Natural killer cell (primary cell): ENCODE measurements around the gene CST2. TPM values are rescaled to one million over a fixed set of nuclear protein-coding genes. Genes with fewer than 3 reads are reported as not detected.
A peak's percentile ranks its signal among the peaks of the same experiment; 100 is the strongest.
"Not testable (repeated sequence)": the region's sequence is repeated elsewhere in the genome, so short reads cannot be mapped to it uniquely, and the experiment has no call there.

Experiments used
- ATAC-seq, 3 donors: fragments of 150-1000 bp in 2 of 3; fragments of 200-7000 bp in 1 of 3; cut with Tn5 transposase; 1 replicate in 1 of 3; 2 replicates in 2 of 3; pipeline ENCODE4 v1.10.0; 2021; ENCODE audit warnings: mild to moderate bottlenecking in 2 of 3, moderate library complexity in 2 of 3
- DNase-seq, 2 donors: peaks; one replicate each; pipeline versions ENCODE4 v3.0.0 to v3.0.0-alpha.2; 2013 to 2021; ENCODE audit warnings: mixed read lengths in 1 of 2
- H3K27ac ChIP-seq: one replicate; pipeline ENCODE4 v1.5.1; 2013; ENCODE audit warnings: mild to moderate bottlenecking, low read length
- H3K27me3 ChIP-seq: one replicate; pipeline ENCODE4 v1.6.1; 2013; ENCODE audit warnings: low read length; ENCODE audit not compliant: control insufficient read depth, insufficient read depth
- H3K36me3 ChIP-seq: one replicate; pipeline ENCODE4 v1.6.1; 2013; ENCODE audit warnings: low read length; ENCODE audit not compliant: control insufficient read depth, insufficient read depth
- H3K4me1 ChIP-seq: one replicate; pipeline ENCODE4 v1.6.1; 2013; ENCODE audit warnings: low read length; ENCODE audit not compliant: control insufficient read depth, insufficient read depth
- H3K4me3 ChIP-seq: one replicate; pipeline ENCODE4 v1.5.1; 2013; ENCODE audit warnings: low read length
- H3K9me3 ChIP-seq: one replicate; pipeline ENCODE4 v1.6.1; 2013; ENCODE audit warnings: low read length; ENCODE audit not compliant: control insufficient read depth, insufficient read depth
- H3K27ac Mint-ChIP-seq, 2 donors: one replicate each; pipeline ENCODE4 v1.8.0; 2022; ENCODE audit warnings: mild to moderate bottlenecking in 2 of 2, mixed read lengths in 2 of 2, moderate library complexity in 1 of 2
- H3K27me3 Mint-ChIP-seq, 2 donors: one replicate each; pipeline ENCODE4 v1.8.0; 2022; ENCODE audit warnings: low read depth in 2 of 2, mixed read lengths in 2 of 2
- H3K36me3 Mint-ChIP-seq: one replicate; pipeline ENCODE4 v1.8.0; 2022; ENCODE audit warnings: mixed read lengths
- H3K4me1 Mint-ChIP-seq, 2 donors: one replicate each; pipeline ENCODE4 v1.8.0; 2022; ENCODE audit warnings: mixed read lengths in 2 of 2
- H3K4me3 Mint-ChIP-seq: one replicate; pipeline ENCODE4 v1.8.0; 2022; ENCODE audit warnings: mild to moderate bottlenecking, moderate library complexity, mixed read lengths
- H3K9me3 Mint-ChIP-seq, 2 donors: one replicate each; pipeline ENCODE4 v1.8.0; 2022; ENCODE audit warnings: mixed read lengths in 2 of 2
- WGBS: methylation state at CpG from one replicate; pipeline ENCODE4 v1.1.7; 2013; ENCODE audit warnings: missing lambda C conversion rate; ENCODE audit not compliant: insufficient coverage; 5-methylcytosine and 5-hydroxymethylcytosine counted together
- intact Hi-C: fragments of 100-400 bp; cut with micrococcal nuclease; formaldehyde crosslinking; loops from one replicate; pipeline ENCODE4 v1.14.2; 2022
- total RNA-seq, 4 donors: library from RNA; stranded (reverse); fragments of 120-200 nt in 1 of 4; gene quantifications; one replicate each; pipeline versions ENCODE4 v1.2.3 to v1.2.4, GENCODE V29; 2013 to 2022
- TF ChIP-seq, protein P1 (sequence below): fragments of 200-600 bp; IDR thresholded peaks from one replicate; pipeline ENCODE4 v1.8.0; 2022; ENCODE audit warnings: antibody characterized with exemption

CST2 gene
- total RNA-seq, 3 donors from 2014 or later (not counting 1 experiment from before 2014, with no cell fraction given): not detected

GRCh38 chr20:23783447-23783846 is 43.1 kb downstream of the CST2 start:
- no peak for ATAC-seq
- H3K36me3 Mint-ChIP-seq: no peaks in the 10 kb centered on the region
- intact Hi-C loops: no loop called here
- no peaks in the 10 kb centered on the region for H3K9me3 ChIP-seq
- TF ChIP-seq, protein P1, sequence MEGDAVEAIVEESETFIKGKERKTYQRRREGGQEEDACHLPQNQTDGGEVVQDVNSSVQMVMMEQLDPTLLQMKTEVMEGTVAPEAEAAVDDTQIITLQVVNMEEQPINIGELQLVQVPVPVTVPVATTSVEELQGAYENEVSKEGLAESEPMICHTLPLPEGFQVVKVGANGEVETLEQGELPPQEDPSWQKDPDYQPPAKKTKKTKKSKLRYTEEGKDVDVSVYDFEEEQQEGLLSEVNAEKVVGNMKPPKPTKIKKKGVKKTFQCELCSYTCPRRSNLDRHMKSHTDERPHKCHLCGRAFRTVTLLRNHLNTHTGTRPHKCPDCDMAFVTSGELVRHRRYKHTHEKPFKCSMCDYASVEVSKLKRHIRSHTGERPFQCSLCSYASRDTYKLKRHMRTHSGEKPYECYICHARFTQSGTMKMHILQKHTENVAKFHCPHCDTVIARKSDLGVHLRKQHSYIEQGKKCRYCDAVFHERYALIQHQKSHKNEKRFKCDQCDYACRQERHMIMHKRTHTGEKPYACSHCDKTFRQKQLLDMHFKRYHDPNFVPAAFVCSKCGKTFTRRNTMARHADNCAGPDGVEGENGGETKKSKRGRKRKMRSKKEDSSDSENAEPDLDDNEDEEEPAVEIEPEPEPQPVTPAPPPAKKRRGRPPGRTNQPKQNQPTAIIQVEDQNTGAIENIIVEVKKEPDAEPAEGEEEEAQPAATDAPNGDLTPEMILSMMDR: no peak
- no peak overlapping the region for H3K4me3 Mint-ChIP-seq
- H3K9me3 Mint-ChIP-seq: no peaks in the 10 kb centered on the region
- no peaks in the 10 kb centered on the region for H3K4me1 ChIP-seq
- H3K4me3 ChIP-seq: no peak overlapping the region
- 94% methylated on average over 1 of the region's 1 CpG for WGBS
- H3K36me3 ChIP-seq: no peaks in the 10 kb centered on the region
- no peak overlapping the region for H3K27ac ChIP-seq
- H3K27me3 ChIP-seq: no peaks in the 10 kb centered on the region
- H3K4me1 Mint-ChIP-seq: no peaks in the 10 kb centered on the region
- no peak overlapping the region for H3K27ac Mint-ChIP-seq
- DNase-seq: no peak
- peaks cover 0 to 5% of the 10 kb centered on the region in 2 donors for H3K27me3 Mint-ChIP-seq

GRCh38 chr20:23782366-23782983 is 44.1 kb downstream of the CST2 start:
- peaks cover 0 to 7% of the 10 kb centered on the region in 2 donors for H3K27me3 Mint-ChIP-seq
- H3K36me3 Mint-ChIP-seq: no peaks in the 10 kb centered on the region
- intact Hi-C loops: no loop called here
- no peaks in the 10 kb centered on the region for H3K4me1 Mint-ChIP-seq
- Histone ChIP-seq H3K36me3 (no peaks in the 10 kb centered on the region), H3K4me1 (no peaks in the 10 kb centered on the region), H3K4me3 (no peak overlapping the region), H3K27me3 (no peaks in the 10 kb centered on the region), H3K9me3 (no peaks in the 10 kb centered on the region), H3K27ac (no peak overlapping the region)
- DNase-seq: peak in 1 of 2 donors; percentile 26
- TF ChIP-seq, protein P1: peak; percentile 22
- ATAC-seq: peak in 1 of 3 donors; percentile 59
- 44% methylated on average over 8 of the region's 8 CpGs for WGBS
- no peaks in the 10 kb centered on the region for H3K9me3 Mint-ChIP-seq
- no peak overlapping the region for H3K27ac Mint-ChIP-seq
- no peak overlapping the region for H3K4me3 Mint-ChIP-seq

GRCh38 chr20:23778676-23779075 is 47.9 kb downstream of the CST2 start:
- H3K9me3 ChIP-seq, DNase-seq, H3K4me3 Mint-ChIP-seq, H3K27ac Mint-ChIP-seq, H3K36me3 ChIP-seq, H3K4me1 Mint-ChIP-seq, H3K9me3 Mint-ChIP-seq, H3K4me3 ChIP-seq, ATAC-seq, H3K27me3 ChIP-seq, intact Hi-C loops, H3K27ac ChIP-seq, H3K36me3 Mint-ChIP-seq, H3K4me1 ChIP-seq: not testable (repeated sequence)
- H3K27me3 Mint-ChIP-seq: peaks cover 7 to 10% of the 10 kb centered on the region in 2 donors

DNA sequence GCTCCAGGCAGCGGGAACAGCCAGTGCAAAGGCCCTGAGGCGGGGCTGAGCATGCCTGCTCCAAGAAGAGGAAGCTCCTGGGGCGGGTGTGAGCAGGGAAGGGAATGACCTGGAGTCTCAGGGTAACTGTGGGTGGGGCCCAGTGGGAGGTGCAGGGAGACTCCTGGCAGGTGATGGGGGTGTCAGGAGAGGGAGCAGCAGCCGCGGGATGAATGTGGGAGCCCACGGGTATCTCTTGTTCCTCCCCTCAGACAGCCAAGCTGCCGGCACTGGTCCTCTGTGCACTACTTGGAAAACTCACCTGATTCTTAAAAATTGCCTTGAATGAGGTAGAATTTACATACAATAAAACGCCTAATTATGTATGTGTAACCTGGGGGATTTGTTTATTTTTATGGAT is 49.1 kb downstream of the CST2 start:
- H3K4me3 Mint-ChIP-seq, H3K36me3 Mint-ChIP-seq, H3K4me1 Mint-ChIP-seq, H3K4me3 ChIP-seq, H3K9me3 ChIP-seq, H3K36me3 ChIP-seq, H3K9me3 Mint-ChIP-seq, H3K27ac Mint-ChIP-seq, H3K27ac ChIP-seq, DNase-seq, ATAC-seq, H3K4me1 ChIP-seq, H3K27me3 ChIP-seq, intact Hi-C loops: not testable (repeated sequence)
- H3K27me3 Mint-ChIP-seq: peaks cover 7 to 15% of the 10 kb centered on the region in 2 donors
- 78% methylated on average over 6 of the region's 8 CpGs for whole genome bisulfite sequencing
